Fibroblast of upper back skin (primary cell): ENCODE data around the gene SMAD2.
A peak's percentile ranks its signal among the peaks of the same experiment; 100 is the strongest.
"Not testable (repeated sequence)": the region's sequence is repeated elsewhere in the genome, so short reads cannot be mapped to it uniquely, and the experiment has no call there.

ENCODE experiments used
- DNase-seq: peaks from one replicate; pipeline ENCODE4 v3.0.0-alpha.2; 2013

SMAD2 gene

DNA sequence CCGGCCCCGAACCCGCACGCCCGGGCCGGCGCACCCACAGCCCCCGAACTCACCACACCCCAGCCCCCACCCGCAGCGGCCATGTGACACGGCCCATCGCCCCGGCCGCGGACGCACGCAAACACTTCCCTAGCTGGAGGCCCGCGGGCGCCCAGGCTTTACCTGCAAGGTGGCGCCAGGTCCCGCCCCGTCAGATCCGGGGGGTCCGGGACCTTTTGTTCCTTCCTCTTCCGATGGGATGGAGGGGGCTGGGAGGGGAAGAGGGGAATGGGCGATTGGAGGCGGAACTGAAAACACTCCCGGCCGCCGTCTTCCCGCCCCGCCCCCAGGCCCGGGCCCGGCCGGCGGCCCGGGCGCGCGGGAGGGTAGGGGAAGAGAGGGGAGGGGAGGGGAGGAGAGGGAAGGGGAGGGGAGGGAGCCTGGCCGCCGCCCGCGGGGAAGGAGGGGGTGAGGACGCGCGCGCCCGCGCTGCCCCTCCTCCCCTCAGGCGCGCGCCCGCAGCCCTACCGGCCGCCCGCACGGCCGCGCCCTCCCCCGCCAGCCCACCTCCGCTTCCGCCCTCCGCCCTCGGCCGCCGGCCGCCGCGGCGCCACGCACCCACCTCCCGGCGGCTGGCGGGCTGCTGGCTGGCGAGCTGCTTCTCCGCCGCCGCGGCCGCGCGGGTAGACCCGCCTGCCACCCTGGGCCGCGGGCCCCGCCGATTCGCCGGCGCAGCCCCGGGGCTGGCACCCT, at the start of gene SMAD2:
SMAD2 (minus strand) TSS at position 461 of the 732 bp plus-strand sequence. CDS start 33,903 bp downstream, outside the sequence.
- no peak for DNase-seq

DNA sequence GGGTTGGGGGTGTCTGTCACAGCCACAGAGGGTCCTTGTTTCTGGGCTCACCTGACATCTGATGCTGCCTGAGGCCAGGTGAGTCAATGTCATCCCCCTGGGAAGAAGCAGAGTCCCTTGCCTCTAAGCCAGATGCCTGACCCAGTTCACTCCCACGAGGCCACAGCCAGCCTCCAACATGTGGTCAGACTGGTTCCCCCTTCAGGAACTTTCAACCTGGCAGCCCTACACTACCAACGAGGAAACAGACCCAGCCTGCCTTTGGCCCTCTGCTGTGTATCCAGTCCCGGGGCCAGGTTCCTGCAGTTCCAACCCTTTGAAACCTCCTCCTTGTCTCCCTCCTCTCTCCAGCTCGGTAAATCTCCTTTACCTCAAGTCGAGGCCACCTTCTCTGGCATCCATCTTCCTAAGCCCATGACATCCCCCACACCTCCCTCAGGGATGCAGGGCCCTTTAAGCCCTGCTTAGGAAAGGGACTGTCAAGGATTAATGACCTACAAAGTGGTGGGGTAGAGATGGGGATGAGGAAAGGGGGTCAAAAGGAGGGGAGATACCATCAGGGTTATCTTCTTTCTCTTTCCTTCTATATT, 49.2 kb upstream of the SMAD2 start:
- DNase-seq = no peak

DNA sequence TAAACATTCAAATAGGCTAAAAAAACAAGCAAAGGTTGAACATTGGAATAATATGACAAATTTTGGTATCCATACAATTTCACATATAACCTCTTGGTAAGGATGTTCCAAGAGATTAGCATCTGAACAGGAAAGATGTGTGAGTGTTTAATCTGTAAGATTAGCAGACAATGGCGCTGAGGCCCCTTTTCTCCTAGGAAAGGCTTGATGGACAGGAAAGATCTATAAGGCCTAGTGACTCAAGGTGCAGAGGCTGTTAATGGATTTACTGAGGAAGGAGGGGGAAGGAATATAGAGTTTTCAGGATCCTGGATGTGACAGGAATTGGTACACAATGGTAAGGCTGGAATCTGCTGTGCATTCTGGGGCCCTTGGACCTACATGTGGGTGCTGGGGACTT, 48.1 kb upstream of the SMAD2 start:
- no peak for DNase-seq

DNA sequence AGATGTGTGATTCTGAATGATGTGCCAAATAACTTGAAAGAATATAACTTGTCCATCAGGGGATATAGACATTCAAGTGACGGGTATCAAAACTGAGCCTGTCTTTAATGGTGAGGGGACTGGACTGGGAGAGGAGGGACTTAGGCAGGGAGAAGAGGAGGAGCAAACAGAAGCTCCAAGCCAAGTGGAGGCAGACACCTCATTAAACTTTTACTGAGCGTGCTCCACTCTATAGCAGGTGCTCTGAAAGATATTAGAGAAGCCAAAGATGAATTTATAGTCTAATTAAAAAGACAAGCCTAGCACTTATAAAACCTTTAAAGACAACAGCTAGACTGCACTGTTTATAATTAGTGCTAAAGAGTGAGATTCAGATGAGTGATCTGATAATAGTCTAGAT, 47.7 kb upstream of the SMAD2 start:
- no peak for DNase-seq

DNA sequence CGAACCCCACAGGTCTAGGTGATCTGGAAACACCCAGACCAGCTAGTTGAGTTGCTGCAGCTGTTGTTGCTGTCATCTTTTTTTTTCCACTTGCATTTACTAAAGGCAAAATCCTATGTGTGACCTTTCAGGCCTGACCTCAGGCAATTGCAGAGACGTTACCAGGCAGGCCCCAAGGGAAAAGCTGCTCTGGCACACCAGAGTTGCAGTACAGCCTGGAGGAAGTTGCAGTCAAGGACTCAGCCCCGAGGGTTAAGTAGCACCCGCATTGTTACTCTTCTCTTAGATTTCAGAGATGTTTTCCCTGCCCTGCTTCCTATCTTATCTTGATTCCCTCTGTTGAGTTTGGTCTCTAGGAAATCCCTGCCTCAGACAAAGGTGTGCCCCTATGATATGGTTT, 45.2 kb upstream of the SMAD2 start:
- no peak for DNase-seq

DNA sequence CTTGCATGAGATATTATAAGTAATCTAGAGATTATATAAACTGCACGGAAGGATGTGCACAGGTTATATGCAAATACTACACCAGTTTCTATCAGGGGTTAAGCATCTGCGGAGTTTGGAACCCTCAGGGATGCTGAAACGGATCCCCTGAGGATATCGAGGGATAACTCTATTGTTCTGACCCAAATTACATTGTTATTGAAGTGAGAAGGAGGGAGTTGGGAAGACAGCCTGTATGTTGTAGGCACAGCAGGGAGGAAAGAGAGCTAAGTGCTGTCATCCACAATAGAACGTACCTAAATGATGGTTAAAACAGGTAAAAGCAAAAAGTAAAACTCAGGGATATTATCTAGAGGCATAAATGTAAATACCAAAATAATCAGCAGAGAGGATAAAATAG, 44.6 kb upstream of the SMAD2 start:
- no peak for DNase-seq

DNA sequence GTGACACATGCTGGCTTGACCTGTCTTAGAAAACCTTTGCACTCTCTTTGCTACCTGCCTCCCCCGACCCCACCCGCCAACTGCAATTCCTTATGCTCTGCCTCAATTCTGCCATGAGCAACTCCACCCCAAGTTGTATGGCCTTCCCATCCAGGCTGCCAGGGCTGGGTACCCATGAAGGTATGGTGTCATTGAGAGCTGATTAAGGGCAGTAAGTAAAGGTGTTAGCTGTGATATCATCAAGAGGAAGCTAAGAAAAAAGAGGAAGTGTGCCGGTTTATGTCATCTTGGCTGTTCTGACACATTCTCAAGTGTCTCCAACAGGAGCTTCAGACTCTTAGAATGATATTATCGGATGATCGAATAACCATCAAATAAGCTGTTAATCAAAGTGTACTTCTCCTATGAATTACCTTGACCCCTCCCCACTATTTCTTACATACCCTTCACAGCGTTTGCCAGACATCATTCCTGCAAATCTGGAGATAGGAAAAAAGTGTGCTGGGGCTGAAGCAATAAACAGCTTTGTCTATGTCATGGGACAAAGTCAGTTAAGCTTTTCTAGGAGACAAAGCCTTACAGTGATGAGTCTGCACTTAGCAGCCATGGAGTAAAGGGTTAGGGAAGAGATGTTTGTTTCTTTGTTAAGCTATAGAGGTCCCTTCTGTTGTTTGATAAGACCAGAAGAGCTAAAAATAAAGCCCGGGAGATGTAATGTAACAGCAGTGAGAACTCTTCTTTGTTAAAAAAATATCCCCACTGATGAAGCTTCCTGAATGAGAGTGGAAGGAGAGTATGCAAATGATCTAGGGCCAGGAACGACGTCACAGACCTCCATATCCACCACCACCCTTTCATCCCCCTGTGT, 40.4 kb upstream of the SMAD2 start:
- no peak for DNase-seq

DNA sequence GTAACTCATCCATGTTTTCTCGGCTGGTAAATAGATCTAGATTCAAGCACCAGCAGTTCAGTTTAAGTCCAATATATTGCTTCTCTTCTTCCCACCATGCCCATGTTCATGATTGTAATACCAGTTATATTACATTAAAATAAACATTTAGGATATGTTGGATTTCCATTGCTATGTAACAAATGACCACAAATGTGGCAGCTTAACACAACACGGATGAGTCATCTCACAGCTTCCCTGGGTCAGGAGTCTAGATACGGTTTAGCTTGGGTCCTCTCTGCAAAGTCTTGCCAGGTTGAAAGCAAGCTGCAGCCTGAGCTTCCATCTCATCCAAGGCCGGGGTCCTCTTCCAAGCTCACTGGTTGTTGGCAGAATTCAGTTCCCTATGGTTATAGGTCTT, 39.4 kb upstream of the SMAD2 start:
- peak; percentile 31 for DNase-seq

DNA sequence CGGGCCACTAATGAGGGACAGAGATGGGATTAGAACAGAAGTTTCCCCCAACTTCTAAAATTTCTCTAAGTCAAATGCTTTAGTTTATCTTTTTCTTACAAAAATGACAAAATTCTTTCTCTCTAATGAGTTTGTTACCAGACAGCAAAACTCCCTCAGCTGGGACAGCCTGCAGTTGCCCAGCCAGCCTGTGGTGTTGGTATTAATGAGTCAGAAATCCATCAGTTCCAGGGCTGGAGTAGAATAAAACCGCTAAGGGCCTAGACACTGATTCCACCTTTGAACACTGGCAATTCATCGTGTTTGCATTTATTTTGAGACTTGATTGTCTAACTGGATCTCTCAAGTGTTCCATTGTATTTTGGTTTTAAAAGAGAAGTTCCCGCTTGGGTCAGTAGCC, 38.3 kb upstream of the SMAD2 start:
- DNase-seq = peak; percentile 10

DNA sequence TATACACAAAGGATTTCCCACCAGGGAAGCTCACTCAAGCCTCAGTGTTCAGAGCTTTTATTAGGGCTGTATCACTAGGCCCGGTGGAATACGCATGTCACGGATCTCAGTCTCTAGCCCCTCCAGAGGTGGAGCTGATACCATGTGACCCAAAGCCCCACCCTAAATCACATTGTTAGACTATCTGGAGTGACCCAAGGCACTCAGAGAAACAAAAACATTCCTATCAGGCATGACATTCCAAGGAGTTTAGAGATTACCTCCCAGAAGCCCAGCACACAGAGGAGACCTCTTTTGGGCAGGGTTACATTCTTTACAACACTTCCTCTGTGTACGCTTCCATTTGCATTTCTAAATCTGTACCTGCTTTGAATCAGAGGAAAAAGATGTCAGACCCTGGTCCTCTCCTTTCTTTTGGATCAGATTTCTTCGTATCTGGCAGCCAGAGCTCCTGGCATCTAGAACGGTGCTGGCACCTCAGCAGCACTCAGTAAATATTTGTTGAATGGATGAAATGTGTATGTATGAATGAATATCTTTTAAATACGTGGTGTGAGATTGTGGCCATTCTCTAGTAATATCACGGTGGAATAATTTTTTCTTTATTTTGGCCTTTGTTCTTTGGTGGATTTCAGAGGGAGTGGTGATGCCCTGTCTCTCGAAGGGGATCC, 37.7 kb upstream of the SMAD2 start:
- DNase-seq = peak; percentile 40

DNA sequence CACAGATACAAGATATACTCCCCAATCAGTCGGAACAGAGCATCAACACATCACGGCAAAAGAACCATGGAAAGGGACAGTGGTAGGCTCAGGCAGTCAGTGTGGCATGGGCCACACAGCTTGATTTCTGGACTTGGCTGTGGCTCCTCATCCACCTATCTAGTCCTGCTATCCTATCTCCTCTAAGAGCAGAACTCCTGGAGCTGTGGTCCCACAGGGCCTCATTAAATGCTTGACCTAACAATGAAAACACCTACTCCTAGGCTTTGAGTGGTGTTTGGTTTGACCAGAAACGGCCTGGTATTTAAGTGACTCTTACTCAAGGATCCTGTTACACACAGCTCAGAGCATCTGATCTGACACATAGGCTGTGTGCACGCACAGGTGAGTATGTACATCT, 33.6 kb upstream of the SMAD2 start:
- DNase-seq = no peak

DNA sequence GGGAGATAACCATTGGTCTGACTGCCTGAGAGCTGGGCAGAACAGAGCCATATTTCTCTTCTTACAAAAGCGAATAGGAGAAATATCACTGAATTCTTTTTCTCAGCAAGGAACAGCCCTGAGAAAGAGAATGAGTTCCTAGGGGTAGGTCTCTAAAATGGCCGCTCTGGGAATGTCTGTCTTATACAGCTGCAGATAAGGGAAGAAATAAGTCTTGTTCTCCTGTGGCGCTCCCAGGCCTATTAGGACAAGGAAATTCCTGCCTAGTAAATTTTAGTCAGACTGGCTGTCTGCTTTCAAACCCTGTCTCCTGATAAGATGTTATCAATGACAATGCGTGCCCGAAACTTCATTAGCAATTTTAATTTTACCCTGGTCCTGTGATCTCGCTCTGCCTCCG, 30.5 kb upstream of the SMAD2 start:
- DNase-seq = not testable (repeated sequence)

DNA sequence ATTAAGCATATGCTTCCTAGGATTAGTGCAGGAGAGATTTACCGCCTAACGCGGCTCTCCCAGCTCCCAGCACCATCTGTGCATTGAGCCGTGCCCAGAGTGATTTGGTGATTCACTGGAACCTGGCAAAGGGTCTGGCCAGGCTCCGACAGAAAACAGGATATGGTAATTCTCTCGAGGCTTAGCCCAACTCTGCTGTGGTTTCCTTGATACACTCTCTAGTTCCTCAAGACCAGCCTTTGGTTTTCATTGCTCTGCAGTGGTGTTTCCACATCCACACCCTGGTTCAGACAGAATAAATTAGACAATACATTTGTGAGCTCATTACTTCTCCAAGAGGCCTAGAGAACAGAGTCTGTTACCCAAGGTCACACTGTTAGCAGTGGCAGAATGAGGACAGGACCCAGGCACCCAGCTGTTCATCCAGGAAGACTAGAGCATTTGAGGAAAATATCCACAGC, 23.0 kb upstream of the SMAD2 start:
- peak; percentile 57 for DNase-seq

DNA sequence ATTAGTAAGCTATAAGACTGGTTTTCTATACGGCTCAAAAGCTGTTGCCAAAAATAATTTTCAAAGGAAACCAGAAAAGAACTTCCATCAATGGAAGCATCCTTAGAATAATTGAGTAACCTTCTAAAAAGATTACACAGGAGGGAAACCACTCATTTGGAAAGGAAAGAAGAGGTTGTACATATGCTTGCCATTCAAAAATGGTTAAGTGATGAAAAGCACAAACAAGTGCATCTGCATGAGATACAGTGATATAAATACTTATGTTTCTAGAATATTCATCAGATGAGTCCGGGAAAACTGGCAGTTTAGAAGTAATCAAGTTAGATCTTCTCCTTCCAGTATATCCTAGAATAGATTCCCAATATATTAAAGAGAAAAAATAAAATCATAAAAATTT, 20.1 kb upstream of the SMAD2 start:
- DNase-seq = no peak

DNA sequence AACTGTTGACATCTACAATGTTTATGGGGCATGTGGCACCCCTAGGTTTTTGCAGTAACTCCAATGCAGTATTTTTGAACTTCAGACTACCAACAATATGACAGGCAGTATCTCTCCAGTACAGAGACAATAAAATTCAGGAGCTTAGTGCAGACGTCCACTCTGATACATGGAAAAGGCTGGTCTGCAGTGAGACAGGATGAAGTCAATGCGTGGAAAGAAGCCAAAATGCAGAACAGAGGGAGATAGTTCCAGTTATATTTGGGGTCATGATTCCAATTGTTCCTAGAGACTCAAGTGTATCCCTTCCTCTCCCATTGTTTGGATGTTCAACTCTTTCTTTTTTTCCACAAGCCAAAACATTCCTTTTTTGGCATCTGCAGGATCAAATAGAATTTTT, 18.7 kb upstream of the SMAD2 start:
- DNase-seq = no peak

DNA sequence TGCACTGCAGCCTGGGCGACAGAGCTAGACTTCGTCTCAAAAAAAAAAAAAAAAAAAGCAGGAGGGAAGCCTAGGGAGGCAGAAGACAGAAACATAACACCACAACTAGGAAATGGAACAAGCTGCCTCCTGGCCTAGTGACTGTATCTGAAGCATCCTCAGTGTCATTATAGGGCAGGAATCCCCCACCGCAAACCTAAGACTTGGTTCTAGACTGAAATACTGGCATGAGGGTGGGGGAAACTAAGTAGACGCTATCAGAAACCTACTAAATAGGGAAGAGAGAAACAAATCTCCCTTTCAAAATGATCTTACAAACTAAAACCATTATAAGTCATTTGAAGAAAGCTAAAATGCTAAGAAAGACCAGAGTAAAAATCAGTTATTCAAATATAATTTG, 16.4 kb upstream of the SMAD2 start:
- DNase-seq = no peak

DNA sequence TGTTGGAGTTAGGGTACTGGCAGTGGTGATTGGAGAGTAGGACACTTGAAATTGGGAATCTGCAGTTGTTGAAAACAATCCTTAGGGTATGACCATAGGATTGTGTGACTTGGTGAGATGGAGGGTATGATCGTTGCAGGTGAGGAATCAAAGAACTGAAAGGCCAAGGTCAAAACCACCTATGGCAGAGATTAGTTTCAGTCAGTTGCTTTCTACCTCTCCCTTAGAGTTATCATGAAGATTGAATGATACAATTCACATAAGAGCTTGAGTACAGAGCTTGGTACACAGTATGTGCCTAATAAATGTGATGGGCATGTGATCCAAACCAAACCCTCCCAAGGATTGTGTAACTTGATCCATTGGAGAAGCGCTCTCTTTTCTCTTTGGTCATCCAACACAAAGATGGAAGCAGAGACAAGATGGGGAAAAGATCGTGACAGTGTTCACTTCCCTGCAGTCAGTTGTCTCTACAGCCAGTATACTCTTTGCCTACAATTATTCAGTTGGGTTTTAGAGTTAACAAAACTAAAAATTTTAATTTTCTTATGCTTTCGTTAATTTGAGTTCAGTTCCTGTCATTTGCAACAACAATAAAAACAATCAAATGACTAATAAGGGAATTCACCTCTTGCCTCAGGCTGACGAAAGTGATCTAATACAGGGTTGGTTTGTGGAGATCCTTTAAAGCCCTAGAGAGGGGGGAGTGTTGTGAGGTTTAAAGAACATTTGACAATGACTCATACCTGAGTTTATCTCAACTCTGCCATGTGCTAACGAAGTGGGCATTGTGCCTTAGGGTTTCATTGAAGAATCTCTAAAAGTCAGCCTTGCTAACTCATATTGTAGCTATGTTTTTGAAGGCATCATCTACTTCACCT, 14.8 kb upstream of the SMAD2 start:
- DNase-seq = no peak

DNA sequence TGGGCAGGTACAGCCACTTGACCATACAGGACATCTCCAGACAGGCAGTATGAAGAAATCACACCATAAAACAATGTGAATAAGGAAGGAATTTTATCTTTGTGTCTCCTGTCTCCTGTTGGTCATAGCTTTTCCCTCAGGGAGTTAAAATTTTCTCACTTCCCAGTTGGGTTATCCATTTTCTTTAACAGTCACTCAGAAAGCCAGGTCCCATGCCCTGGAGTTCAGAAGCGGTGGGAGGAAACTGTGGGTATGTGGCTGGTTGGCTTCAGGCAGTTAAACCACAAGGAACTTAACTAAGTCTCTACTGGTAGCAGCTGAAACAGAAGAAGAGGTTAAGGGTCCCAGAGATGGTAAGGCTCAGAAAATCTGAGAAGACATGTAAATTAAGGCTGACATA, 6.5 kb upstream of the SMAD2 start:
- no peak for DNase-seq

DNA sequence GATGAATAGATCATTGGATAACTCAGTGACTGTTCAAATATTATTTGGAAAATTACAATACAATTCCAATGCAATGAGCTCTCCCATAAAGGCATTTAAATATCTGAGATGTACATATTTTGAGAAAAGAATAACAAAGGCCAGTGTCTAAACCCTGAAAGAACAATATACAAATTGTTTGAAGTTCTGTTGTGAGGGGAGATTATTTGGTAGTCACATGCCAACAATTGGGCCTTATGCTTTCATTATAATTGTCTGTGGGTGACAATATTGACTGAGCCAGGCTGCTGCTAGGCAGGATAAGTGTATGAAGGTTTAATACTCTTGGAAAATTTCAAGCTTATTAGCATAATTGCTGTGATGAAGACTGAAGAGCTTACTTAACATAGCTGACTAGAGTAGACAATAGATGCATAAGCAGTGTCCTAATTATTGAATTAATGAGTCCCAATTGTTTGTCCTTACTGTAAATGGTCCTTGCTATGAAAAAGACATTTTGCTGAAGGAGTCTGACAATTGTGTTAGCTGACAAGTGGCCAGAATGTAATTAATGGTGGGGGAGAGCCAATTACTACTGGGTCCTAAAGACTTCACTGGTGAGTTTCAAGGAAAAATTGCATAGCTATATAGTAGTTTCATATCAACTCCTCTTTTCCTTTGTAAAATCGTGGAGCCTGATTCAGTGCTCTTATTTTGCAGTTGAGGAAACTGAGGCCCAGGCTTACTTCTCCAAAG, 5.0 kb upstream of the SMAD2 start:
- no peak for DNase-seq

DNA sequence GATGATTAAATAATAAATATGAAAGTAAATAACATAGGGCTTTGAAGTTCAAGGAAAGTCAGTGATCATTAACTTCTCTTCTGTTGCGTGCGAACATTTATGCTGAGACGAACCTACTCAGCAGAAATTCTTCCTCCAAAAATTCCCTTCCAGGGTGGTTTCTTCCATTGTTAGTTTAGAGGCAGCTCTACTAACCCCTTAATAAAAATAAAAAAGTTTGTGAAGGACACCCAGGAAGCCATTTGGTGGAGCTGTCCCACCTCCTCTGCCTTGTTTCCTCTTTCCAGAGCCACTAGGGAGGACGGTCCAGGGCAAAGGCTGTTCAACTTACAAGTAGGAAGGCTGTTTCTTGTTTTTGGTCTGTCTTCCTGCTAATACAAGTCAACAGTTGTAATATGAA, 2.1 kb upstream of the SMAD2 start:
- no peak for DNase-seq

DNA sequence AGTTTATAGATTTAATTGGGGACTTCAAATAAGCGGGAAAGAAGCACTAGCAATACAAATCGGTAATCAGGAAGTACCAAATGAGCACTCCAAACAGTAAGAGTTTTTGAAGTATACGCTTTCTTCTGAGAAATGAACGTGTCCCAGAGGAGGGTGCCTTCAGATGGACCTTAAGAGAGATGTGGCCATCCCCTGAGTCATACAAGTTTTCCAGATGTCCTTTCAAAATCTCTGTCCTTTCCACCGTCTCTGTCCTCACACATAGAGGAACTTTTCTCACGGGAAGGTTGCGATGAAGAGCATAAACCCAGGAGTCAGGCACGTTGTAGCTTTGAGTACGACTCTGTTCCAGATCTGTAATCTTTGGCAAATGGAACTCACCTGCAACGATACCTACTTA, 1.7 kb upstream of the SMAD2 start:
- no peak for DNase-seq

DNA sequence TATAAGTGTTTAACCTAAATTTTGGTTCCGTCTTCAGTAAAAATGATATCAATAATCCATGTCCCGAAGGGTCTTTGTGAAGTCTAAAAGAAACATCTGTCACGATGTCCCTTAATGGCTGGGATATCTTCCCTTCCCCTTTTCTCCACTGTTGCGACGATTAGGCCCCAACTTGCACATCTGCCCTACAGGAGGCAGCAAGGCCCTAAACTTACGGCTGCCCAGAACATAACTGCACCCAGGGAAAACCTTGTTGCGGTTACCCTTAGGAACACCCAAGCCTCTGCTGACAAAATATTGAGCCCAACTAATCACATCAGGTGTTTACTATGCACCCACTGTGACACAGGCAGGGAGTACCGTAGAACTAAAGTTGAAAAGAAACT, 1.3 kb upstream of the SMAD2 start:
- peak; percentile 9 for DNase-seq
